ENCODE data around the gene ADSS1. TPM values are rescaled to one million over a fixed set of nuclear protein-coding genes. Genes with fewer than 3 reads are reported as not detected.

ADSS1 gene
- total RNA-seq, 1 experiment from 2014 or later = 3.2 TPM

GRCh38 chr14:104773505-104774452, 49.8 kb downstream of the ADSS1 start:
- Histone ChIP-seq H3K4me3 (ENCODE audit: low read depth, low read length) (no peak overlapping the region), H3K27me3 (replicated peaks; ENCODE audit: control insufficient read depth, insufficient read depth, low read length) (no peaks in the 10 kb centered on the region), H3K36me3 (ENCODE audit: control insufficient read depth, insufficient read depth, low read length) (peaks cover 7% of the 10 kb centered on the region), H3K9me3 (no peaks in the 10 kb centered on the region; the same call in 1 of the 2 replicates), H3K4me1 (peaks cover 4% of the 10 kb centered on the region)
- Mint-ChIP-seq H3K4me1 (ENCODE audit: low read depth, unreplicated experiment) (no peaks in the 10 kb centered on the region), H3K27me3 (ENCODE audit: insufficient read depth, unreplicated experiment) (no peaks in the 10 kb centered on the region), H3K9me3 (ENCODE audit: unreplicated experiment) (no peaks in the 10 kb centered on the region), H3K36me3 (ENCODE audit: insufficient read depth, unreplicated experiment) (peaks cover 87% of the 10 kb centered on the region), H3K4me3 (ENCODE audit: unreplicated experiment) (no peak overlapping the region), H3K27ac (ENCODE audit: unreplicated experiment) (no peak overlapping the region)
- peak in 1 of 2 experiments; percentile 31 for DNase-seq
- ChIA-PET POLR2A (interaction anchor here (0.6 to 1.0 kb wide), 2 partner anchors 52 to 53 kb away, joined by 3 to 4 read pairs; no protein-coding TSS in a partner anchor), CTCF (no interaction called here)
- intact Hi-C loops (cut with micrococcal nuclease; ENCODE audit: unreplicated experiment) = no loop called here
- BruUV-seq (replicated peaks) = no TSS peak
- peak in 1 of 2 experiments; percentile 31 for TF ChIP-seq CTCF (IDR thresholded peaks at IDR 0.05; ENCODE audit: insufficient read depth in 1 of 2, low read depth in 1 of 2, low read length in 1 of 2, severe bottlenecking in 1 of 2, unreplicated experiment in 1 of 2)

- Mint-ChIP-seq H3K4me3 (ENCODE audit: unreplicated experiment) (no peak overlapping the region), H3K9me3 (ENCODE audit: unreplicated experiment) (no peaks in the 10 kb centered on the region), H3K36me3 (ENCODE audit: insufficient read depth, unreplicated experiment) (peaks cover 79% of the 10 kb centered on the region), H3K27me3 (ENCODE audit: insufficient read depth, unreplicated experiment) (no peaks in the 10 kb centered on the region), H3K27ac (ENCODE audit: unreplicated experiment) (no peak overlapping the region), H3K4me1 (ENCODE audit: low read depth, unreplicated experiment) (no peaks in the 10 kb centered on the region)
- BruUV-seq (replicated peaks) = no TSS peak
- Histone ChIP-seq H3K36me3 (ENCODE audit: control insufficient read depth, insufficient read depth, low read length) (peaks cover 7% of the 10 kb centered on the region), H3K4me1 (no peaks in the 10 kb centered on the region), H3K9me3 (no peaks in the 10 kb centered on the region; the same call in 1 of the 2 replicates), H3K4me3 (ENCODE audit: low read depth, low read length) (no peak overlapping the region), H3K27me3 (replicated peaks; ENCODE audit: control insufficient read depth, insufficient read depth, low read length) (no peaks in the 10 kb centered on the region)
- ChIA-PET POLR2A (no interaction called here), CTCF (interaction anchor here (0.6 kb wide), 1 partner anchor 20 kb away, joined by 3 read pairs; no protein-coding TSS in a partner anchor)
- TF ChIP-seq CTCF (IDR thresholded peaks at IDR 0.05; ENCODE audit: insufficient read depth in 1 of 2, low read depth in 1 of 2, low read length in 1 of 2, severe bottlenecking in 1 of 2, unreplicated experiment in 1 of 2) = no peak
- DNase-seq = peak; percentile 61 to 71
- intact Hi-C loops (cut with micrococcal nuclease; ENCODE audit: unreplicated experiment) = no loop called here
These were observed 50.5 kb downstream of the ADSS1 start for GRCh38 chr14:104774453-104775072.

DNA sequence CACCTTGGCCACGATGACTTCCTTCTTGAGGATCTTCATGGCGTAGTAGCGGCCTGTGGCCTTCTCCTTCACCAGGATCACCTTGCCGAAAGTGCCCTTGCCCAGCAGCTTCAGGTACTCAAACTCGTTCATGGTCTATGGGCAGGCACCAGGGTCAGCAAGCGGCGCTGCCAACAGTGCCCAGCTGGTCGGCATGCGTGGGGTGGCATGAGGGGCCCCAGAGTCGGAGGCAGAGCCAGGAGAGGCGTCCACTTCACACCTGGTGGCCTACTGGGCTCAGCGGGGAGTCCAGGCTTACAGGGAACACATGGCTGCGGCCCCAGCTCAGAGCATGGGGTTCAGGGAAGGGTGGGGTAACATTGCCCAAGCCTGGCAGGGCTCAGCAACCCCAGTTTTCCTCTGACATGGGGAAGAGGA, 51.1 kb downstream of the ADSS1 start:
- ChIA-PET CTCF (interaction anchor here (0.6 kb wide), 1 partner anchor 20 kb away, joined by 3 read pairs; no protein-coding TSS in a partner anchor), POLR2A (no interaction called here)
- intact Hi-C loops (cut with micrococcal nuclease; ENCODE audit: unreplicated experiment) = no loop called here
- Mint-ChIP-seq H3K4me3 (ENCODE audit: unreplicated experiment) (no peak overlapping the region), H3K4me1 (ENCODE audit: low read depth, unreplicated experiment) (no peaks in the 10 kb centered on the region), H3K27me3 (ENCODE audit: insufficient read depth, unreplicated experiment) (no peaks in the 10 kb centered on the region), H3K9me3 (ENCODE audit: unreplicated experiment) (no peaks in the 10 kb centered on the region), H3K27ac (ENCODE audit: unreplicated experiment) (no peak overlapping the region), H3K36me3 (ENCODE audit: insufficient read depth, unreplicated experiment) (peaks cover 74% of the 10 kb centered on the region)
- no peak for DNase-seq
- BruUV-seq (replicated peaks) = no TSS peak
- Histone ChIP-seq H3K27me3 (replicated peaks; ENCODE audit: control insufficient read depth, insufficient read depth, low read length) (no peaks in the 10 kb centered on the region), H3K9me3 (no peaks in the 10 kb centered on the region; the same call in 1 of the 2 replicates), H3K36me3 (ENCODE audit: control insufficient read depth, insufficient read depth, low read length) (peaks cover 7% of the 10 kb centered on the region), H3K4me3 (ENCODE audit: low read depth, low read length) (no peak overlapping the region), H3K4me1 (no peaks in the 10 kb centered on the region)
- TF ChIP-seq CTCF (IDR thresholded peaks at IDR 0.05; ENCODE audit: insufficient read depth in 1 of 2, low read depth in 1 of 2, low read length in 1 of 2, severe bottlenecking in 1 of 2, unreplicated experiment in 1 of 2) = no peak
